Activated CD8-positive, alpha-beta T cell treated with anti-CD3 and anti-CD28 coated beads, Interleukin-2, amount 10 ng/mL, durations not matched to agents 7 days and 5 days (primary cell): ENCODE data around the gene UROC1. TPM values are rescaled to one million over a fixed set of nuclear protein-coding genes. Genes with fewer than 3 reads are reported as not detected.
A peak's percentile ranks its signal among the peaks of the same experiment; 100 is the strongest.

Experiments
- ATAC-seq: fragments of 150-1000 bp; cut with Tn5 transposase; one replicate; pipeline ENCODE4 v1.10.0; 2021; ENCODE audit warnings: moderate library complexity
- CTCF ChIA-PET: fragments of 350-600 bp; sonication (Branson Sonifier 250); formaldehyde crosslinking; loops from one replicate; lab custom pipeline; 2021; ENCODE audit warnings: antibody characterized with exemption; lab: Charles Lee
- POLR2A ChIA-PET: fragments of 350-600 bp; sonication (Branson Sonifier 250); formaldehyde crosslinking; loops from one replicate; lab custom pipeline; 2021; ENCODE audit warnings: antibody characterized with exemption; lab: Charles Lee
- DNase-seq: peaks from one replicate; pipeline ENCODE4 v3.0.0-alpha.2; 2020
- H3K27ac Mint-ChIP-seq: one replicate; pipeline ENCODE4 v1.8.0; 2021; ENCODE audit warnings: mild to moderate bottlenecking, mixed read lengths
- H3K27me3 Mint-ChIP-seq: one replicate; pipeline ENCODE4 v1.8.0; 2021; ENCODE audit warnings: low read depth, mixed read lengths
- H3K36me3 Mint-ChIP-seq: one replicate; pipeline ENCODE4 v1.8.0; 2021; ENCODE audit warnings: low read depth, mixed read lengths
- H3K4me1 Mint-ChIP-seq: one replicate; pipeline ENCODE4 v1.8.0; 2021; ENCODE audit warnings: low read depth, mixed read lengths
- H3K4me3 Mint-ChIP-seq: one replicate; pipeline ENCODE4 v1.8.0; 2021; ENCODE audit warnings: mild to moderate bottlenecking, mixed read lengths
- H3K9me3 Mint-ChIP-seq: one replicate; pipeline ENCODE4 v1.8.0; 2022; ENCODE audit warnings: mixed read lengths; ENCODE audit not compliant: insufficient read depth
- total RNA-seq, 2 experiments: library from RNA; stranded (reverse); gene quantifications; one replicate each; pipeline ENCODE4 v1.2.3, GENCODE V29; 2021

Gene UROC1
- total RNA-seq, 2 experiments from 2014 or later = 0.13 TPM; not detected in 1

DNA sequence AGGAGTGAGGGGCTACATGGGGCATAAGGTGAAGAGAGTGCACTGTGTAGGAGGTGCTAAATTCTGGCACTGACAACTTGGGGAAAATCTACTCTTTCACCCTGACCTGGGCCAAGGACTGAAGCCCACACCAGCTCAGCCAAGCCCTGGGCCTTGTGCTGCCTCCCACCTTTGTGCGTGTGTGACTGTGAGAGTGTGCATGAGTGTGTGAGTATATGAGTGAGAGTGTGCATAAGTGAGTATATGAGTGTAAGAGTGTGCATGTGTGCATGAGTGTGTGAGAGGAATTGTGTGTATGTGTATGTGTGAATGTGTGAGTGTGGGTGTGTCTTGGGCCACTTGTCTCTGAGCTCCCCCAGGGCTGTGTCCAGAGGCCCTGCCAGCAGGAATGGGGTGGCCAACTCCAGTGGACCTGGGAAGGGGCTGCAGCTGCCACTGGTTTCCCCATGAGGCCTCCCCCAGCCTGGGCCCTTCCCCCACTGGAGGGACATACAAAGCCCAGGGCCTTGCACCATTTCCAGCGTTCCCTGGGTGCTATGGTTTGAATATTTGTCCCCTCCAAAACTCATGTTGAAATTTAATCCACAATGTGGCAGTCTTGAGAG lies 26.0 kb upstream of the UROC1 start:
- ATAC-seq (no peak), DNase-seq (no peak)
- H3K4me1 Mint-ChIP-seq = no peaks in the 10 kb centered on the region
- H3K27me3 Mint-ChIP-seq = peaks cover 9% of the 10 kb centered on the region
- ChIA-PET CTCF (interaction anchor here (2.4 kb wide), 1 partner anchor 21 kb away, joined by 9 read pairs; the partner anchor contains the start of gene CHST13), POLR2A (no interaction called here)
- no peaks in the 10 kb centered on the region for H3K36me3 Mint-ChIP-seq
- no peaks in the 10 kb centered on the region for H3K9me3 Mint-ChIP-seq
- H3K4me3 Mint-ChIP-seq = no peak overlapping the region
- H3K27ac Mint-ChIP-seq = no peak overlapping the region

DNA sequence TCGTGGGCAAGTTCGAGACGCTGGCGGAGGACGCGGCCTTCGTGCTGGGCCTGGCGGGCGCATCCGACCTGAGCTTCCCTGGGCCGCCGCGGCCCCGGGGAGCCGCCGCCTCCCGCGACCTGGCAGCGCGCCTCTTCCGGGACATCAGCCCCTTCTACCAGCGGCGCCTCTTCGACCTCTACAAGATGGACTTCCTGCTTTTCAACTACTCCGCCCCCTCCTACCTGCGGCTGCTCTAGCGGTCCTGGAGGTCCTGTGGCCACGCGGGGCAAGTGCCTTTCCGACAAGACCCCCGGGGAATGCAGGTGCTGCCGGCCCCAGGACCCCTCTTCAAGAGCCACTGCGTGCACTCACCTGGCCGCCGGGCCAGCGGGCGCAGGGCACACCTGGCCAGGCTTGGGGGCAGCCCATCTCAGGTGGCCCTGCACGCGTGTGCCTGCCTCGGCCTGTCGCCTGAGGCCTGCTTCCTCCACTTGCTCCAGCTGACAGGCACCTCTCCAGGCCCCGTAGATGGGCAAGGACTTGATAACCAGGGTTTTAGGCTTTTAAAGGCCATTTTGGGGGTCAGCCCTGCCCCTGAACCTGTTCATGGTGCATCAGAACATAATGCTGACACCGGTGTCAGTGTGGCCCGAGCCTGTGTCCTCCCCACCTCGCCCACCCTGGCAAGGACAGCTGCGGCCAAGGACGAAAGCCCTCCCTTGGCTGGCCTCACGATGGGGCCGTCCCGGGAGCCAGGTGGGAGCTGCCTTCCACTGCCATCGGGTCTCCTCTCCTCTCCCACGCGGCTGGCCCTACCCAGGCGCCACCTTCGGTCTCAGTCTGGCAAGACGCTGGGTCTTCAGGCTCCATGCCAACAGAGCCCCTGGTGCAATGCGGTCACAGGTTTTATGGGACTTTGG lies 25.0 kb upstream of the UROC1 start:
- Mint-ChIP-seq H3K27me3 (peaks cover 7% of the 10 kb centered on the region), H3K9me3 (no peaks in the 10 kb centered on the region), H3K4me1 (no peaks in the 10 kb centered on the region), H3K4me3 (no peak overlapping the region), H3K36me3 (no peaks in the 10 kb centered on the region), H3K27ac (no peak overlapping the region)
- ChIA-PET CTCF (interaction anchor here (2.4 kb wide), 1 partner anchor 20 kb away, joined by 9 read pairs; the partner anchor contains the start of gene CHST13), POLR2A (no interaction called here)
- DNase-seq (no peak), ATAC-seq (no peak)

DNA sequence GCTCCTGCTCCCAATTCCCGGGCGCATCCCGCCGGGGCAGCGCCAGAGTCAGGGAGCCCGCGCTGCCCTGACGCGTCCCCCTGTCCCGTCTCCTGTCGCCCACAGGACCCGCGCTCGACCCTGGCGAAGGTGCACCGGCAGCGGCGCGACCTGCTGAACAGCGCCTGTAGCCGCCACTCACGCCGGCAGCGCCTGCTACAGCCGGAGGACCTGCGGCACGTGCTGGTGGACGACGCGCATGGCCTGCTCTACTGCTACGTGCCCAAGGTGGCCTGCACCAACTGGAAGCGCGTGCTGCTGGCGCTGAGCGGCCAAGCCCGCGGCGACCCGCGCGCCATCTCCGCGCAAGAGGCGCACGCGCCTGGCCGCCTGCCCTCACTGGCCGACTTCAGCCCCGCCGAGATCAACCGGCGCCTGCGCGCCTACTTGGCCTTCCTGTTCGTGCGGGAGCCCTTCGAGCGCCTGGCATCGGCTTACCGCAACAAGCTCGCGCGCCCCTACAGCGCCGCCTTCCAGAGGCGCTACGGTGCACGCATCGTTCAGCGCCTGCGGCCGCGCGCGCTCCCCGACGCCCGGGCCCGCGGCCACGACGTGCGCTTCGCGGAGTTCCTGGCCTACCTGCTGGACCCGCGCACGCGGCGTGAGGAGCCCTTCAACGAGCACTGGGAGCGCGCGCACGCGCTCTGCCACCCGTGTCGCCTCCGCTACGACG lies 24.2 kb upstream of the UROC1 start:
- DNase-seq = no peak
- Mint-ChIP-seq H3K27me3 (peaks cover 6% of the 10 kb centered on the region), H3K9me3 (no peaks in the 10 kb centered on the region), H3K36me3 (no peaks in the 10 kb centered on the region), H3K27ac (no peak overlapping the region), H3K4me1 (no peaks in the 10 kb centered on the region), H3K4me3 (no peak overlapping the region)
- CTCF ChIA-PET = no interaction called here
- no peak for ATAC-seq
- POLR2A ChIA-PET = no interaction called here

DNA sequence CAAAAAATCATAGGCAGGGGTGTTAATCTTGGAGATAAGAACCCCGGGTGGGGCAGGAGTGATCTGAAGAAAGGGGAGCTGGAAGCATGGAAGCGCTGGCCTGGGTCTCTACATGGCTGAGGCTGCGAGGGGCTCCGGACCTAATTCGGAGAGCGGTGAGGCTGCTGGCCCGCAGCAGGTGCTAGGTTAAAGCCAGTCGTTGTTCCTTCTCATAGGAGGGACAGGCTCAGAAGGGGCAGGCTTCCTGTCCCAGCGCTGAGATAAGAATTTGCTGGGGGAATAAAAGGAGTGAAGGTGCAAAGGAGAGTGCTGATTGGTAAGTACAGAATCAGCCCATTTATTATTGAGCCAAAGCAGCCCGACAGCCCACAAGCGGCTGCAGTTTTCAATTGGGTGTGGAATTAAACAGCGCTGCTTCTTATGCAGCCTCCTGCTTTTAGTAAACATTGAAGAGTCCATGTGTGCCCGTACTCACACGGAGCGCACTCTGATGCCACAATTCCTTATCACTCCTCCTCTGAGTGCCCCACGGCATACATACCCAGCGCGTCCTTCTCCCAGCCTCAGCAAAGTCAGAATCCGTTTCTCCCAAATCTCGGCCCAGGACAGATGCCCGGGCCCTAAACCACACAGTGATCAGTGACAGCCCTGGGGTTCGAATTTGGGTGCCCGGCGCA lies 23.5 kb upstream of the UROC1 start:
- no peak for ATAC-seq
- CTCF ChIA-PET = no interaction called here
- H3K9me3 Mint-ChIP-seq = no peaks in the 10 kb centered on the region
- no peak overlapping the region for H3K27ac Mint-ChIP-seq
- H3K36me3 Mint-ChIP-seq = no peaks in the 10 kb centered on the region
- POLR2A ChIA-PET = no interaction called here
- H3K4me3 Mint-ChIP-seq = no peak overlapping the region
- H3K27me3 Mint-ChIP-seq = peaks cover 6% of the 10 kb centered on the region
- DNase-seq = no peak
- no peaks in the 10 kb centered on the region for H3K4me1 Mint-ChIP-seq

DNA sequence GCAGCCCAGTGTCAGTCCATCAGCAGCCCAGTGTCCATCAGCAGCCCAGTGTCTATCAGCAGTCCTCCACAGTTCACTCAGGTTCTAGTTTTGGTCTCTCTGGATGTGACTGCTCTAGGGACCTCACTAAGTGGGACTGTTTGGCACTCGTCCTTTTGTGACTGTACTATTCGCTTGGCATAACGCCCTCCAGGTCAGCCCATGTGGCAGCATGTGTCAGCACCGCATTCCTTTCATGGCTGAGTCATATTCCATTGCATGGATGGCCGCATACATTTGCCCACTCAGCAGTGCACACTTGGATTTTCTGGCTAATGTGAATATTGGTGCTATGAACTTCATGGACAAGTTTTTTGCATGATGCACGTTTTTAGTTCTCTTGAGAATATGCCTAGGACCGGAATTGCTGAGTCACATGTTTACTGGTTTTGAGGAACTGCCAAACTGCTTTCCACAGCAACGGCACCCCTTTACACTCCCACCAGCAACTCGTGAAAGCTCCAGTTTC lies 22.8 kb upstream of the UROC1 start:
- CTCF ChIA-PET = no interaction called here
- no peak for ATAC-seq
- no peaks in the 10 kb centered on the region for H3K36me3 Mint-ChIP-seq
- H3K4me3 Mint-ChIP-seq = no peak overlapping the region
- no peak overlapping the region for H3K27ac Mint-ChIP-seq
- no peaks in the 10 kb centered on the region for H3K9me3 Mint-ChIP-seq
- POLR2A ChIA-PET = no interaction called here
- H3K27me3 Mint-ChIP-seq = peaks cover 6% of the 10 kb centered on the region
- H3K4me1 Mint-ChIP-seq = no peaks in the 10 kb centered on the region
- DNase-seq = no peak

DNA sequence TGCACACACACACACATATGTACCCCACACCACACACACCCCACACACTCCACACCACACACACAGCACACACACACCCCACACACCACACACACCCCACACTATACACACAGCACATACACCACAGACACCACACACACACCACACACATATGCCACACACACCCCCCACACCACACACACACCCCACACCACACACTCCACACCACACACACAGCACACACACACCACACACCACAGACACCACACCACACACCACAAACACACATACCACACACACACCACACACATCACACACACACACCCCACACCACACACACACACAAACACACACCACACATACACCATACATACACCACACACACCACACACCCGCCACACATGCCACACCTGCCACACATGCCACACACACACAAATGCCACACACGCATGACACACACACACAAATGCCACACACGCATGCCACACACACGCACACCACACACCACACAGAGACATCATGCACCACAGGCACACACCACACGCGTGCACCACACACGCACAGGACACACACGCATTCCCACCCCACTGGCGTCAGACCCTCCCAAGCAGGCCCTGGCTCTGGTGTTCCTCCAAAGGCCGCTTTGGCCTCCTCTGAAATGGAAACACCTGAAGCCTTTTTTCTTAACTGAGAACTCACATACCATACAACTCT lies 22.1 kb upstream of the UROC1 start:
- no peak overlapping the region for H3K4me3 Mint-ChIP-seq
- peak overlapping the region; percentile 6 for H3K27ac Mint-ChIP-seq
- H3K36me3 Mint-ChIP-seq = no peaks in the 10 kb centered on the region
- ATAC-seq = no peak
- H3K4me1 Mint-ChIP-seq = no peaks in the 10 kb centered on the region
- ChIA-PET POLR2A (no interaction called here), CTCF (no interaction called here)
- H3K9me3 Mint-ChIP-seq = no peaks in the 10 kb centered on the region
- H3K27me3 Mint-ChIP-seq = peaks cover 6% of the 10 kb centered on the region
- DNase-seq = no peak

DNA sequence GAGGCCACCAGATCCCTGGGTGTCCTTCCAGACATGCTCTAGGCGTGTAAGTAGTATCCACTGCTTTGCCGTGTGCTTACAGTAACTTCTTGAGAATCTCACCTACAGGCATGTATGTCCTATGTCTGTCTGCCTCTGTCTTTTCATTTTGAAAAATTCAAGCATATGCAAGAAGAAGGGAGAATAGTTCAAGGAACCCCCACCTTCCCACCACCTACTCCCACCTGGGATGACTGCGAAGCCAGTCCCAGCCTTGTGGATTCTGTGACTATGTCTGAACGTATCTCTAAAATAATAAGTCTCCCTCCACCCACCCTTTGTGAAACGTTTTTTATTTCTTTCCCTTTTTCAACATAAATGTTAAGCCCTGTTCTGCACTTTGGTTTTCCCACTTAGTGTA lies 21.4 kb upstream of the UROC1 start:
- Mint-ChIP-seq H3K4me1 (no peaks in the 10 kb centered on the region), H3K4me3 (no peak overlapping the region), H3K36me3 (no peaks in the 10 kb centered on the region), H3K27me3 (peaks cover 6% of the 10 kb centered on the region), H3K27ac (no peak overlapping the region), H3K9me3 (no peaks in the 10 kb centered on the region)
- no peak for DNase-seq
- POLR2A ChIA-PET = no interaction called here
- ATAC-seq = peak; percentile 23
- CTCF ChIA-PET = no interaction called here

DNA sequence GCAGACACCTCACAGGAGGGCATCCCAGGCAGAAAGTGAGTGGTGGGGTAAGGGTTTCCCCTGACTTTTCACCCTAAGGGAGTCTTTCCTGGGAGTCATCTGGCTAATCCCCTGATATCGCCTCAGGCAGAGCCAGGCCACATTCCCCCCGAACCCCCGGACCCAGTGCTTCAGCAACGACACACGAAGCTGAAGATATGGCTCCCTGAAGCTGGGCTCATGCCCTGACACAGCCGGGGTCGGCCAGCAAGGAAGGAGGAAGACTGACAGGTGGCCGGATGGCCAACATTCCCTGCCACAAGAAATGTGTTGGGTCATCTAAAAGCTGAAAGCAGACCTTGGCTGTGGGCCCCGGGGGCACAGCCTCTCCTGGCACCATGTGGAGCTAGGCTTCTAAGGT lies 20.7 kb upstream of the UROC1 start:
- Mint-ChIP-seq H3K4me3 (no peak overlapping the region), H3K4me1 (no peaks in the 10 kb centered on the region), H3K9me3 (no peaks in the 10 kb centered on the region), H3K27me3 (peaks cover 12% of the 10 kb centered on the region), H3K27ac (no peak overlapping the region), H3K36me3 (no peaks in the 10 kb centered on the region)
- no peak for ATAC-seq
- ChIA-PET CTCF (no interaction called here), POLR2A (no interaction called here)
- no peak for DNase-seq

DNA sequence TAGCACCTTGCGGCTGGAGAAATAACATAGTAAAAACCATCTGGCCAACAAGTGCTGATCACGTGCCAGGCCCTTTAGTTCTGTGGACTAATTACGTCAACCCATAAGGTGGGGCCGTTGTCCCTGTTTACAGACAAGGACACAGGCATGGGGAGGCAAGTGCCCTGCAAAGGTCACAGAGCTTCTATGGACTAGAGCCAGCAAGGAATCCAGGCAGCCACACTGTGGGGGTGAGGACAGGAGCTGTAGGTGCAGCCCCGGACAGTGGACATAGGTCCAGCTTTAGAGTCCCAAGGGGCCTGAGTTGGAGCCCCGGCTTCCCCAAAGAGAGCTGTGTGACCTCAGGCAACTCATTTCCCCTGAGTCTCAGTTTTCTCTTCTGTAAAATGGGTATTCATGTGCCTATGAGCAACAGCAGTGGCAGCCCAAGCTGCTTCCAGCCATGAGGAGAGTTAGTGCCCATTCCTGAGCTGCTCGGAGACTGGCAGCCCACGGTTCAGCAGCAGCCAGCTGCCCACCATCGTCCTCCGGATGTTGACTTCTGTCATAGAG lies 20.2 kb upstream of the UROC1 start:
- H3K27me3 Mint-ChIP-seq = peaks cover 15% of the 10 kb centered on the region
- H3K27ac Mint-ChIP-seq = no peak overlapping the region
- H3K9me3 Mint-ChIP-seq = no peaks in the 10 kb centered on the region
- DNase-seq = no peak
- no peak for ATAC-seq
- no peaks in the 10 kb centered on the region for H3K36me3 Mint-ChIP-seq
- ChIA-PET POLR2A (no interaction called here), CTCF (interaction anchor here (1.4 kb wide), 1 partner anchor 15 kb away, joined by 4 read pairs; the partner anchor contains the start of gene CHST13)
- no peaks in the 10 kb centered on the region for H3K4me1 Mint-ChIP-seq
- no peak overlapping the region for H3K4me3 Mint-ChIP-seq

DNA sequence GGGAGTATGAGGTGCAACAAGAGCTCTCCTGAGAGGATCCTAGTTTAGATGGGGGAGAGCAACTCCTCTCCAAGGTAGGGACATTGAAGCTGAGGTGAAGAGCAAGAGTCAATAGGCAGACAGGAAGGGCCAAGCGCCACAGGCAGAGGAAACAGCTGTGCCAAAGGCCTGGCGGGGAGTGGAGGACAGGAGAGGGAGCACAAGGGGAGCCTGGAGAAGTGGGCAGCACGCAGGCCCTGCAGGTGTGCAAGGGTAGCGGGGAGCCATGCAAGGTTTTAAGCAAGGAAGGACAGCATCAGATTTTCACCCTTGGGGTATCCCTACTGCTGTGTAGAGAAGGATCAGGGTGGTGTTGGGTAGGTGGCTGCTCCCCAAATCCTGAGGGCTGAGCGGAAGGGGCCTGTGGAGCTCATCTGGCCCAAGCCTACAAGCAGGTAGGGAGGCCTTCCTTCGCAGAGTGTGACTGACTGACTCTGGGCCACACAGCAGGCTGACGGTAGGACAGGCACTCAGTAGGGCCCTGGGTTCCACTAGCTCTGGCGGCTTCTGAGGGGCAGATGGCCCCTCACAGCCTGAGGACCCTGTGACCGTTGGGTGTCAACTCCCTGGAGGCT lies 19.6 kb upstream of the UROC1 start:
- ChIA-PET CTCF (interaction anchor here (1.4 kb wide), 1 partner anchor 14 kb away, joined by 4 read pairs; the partner anchor contains the start of gene CHST13), POLR2A (no interaction called here)
- no peaks in the 10 kb centered on the region for H3K4me1 Mint-ChIP-seq
- no peak overlapping the region for H3K4me3 Mint-ChIP-seq
- H3K9me3 Mint-ChIP-seq = no peaks in the 10 kb centered on the region
- ATAC-seq (peak; percentile 30), DNase-seq (no peak)
- H3K36me3 Mint-ChIP-seq = no peaks in the 10 kb centered on the region
- no peak overlapping the region for H3K27ac Mint-ChIP-seq
- H3K27me3 Mint-ChIP-seq = peaks cover 19% of the 10 kb centered on the region
